HCT116 (cell line): ENCODE data around the gene RASA2. TPM values are rescaled to one million over a fixed set of nuclear protein-coding genes. Genes with fewer than 3 reads are reported as not detected.

Source experiments
- ATAC-seq: fragments of 200-7000 bp; cut with Tn5 transposase; 2 replicates; pipeline ENCODE4 v1.9.1; 2020; ENCODE audit warnings: mild to moderate bottlenecking, moderate library complexity
- BruUV-seq: library from RNA; stranded (reverse); fragments of 400-500 nt; replicated peaks from 2 replicates; lab custom pipeline; 2021; lab: Mats Ljungman, UMichigan
- CTCF ChIA-PET: fragments of 300-600 bp; sonication (Branson Sonifier 250); formaldehyde crosslinking; loops from one replicate; lab custom pipeline; 2021; ENCODE audit warnings: antibody characterized with exemption; lab: Charles Lee
- POLR2A ChIA-PET: fragments of 300-600, 350-600 bp; sonication (Branson Sonifier 250); formaldehyde crosslinking; loops from one replicate; lab custom pipeline; 2021; ENCODE audit warnings: antibody characterized with exemption; lab: Charles Lee
- RAD21 ChIA-PET, 2 experiments: fragments of 300-600 bp; sonication (Branson Sonifier 250); formaldehyde crosslinking; loops; one replicate each; lab custom pipeline; 2023; ENCODE audit warnings: low total read pairs in 2 of 2; ENCODE audit not compliant: uncharacterized antibody in 2 of 2, unreplicated experiment in 2 of 2, low non-redundant PET in 1 of 2; lab: Charles Lee
- DNase-seq: peaks from one replicate; pipeline ENCODE4 v3.0.0-alpha.2; 2010; ENCODE audit warnings: low read depth, low spot score
- H2AFZ ChIP-seq: fragments of 200-600 bp; shearing (Covaris generic), sonication (generic); 2 replicates; pipeline ENCODE4 v1.6.1; 2017; ENCODE audit warnings: low read depth, mixed run types, mixed read lengths, antibody characterized with exemption, low read length; ENCODE audit not compliant: poor library complexity, severe bottlenecking
- H3K27ac ChIP-seq: 2 replicates; pipeline ENCODE4 v1.5.1; 2012; ENCODE audit warnings: low read depth, low read length
- H3K27me3 ChIP-seq: fragments of 200-600 bp; sonication (generic); 2 replicates; pipeline ENCODE4 v1.6.1; 2016; ENCODE audit warnings: mixed run types, low read length, mixed read lengths; ENCODE audit not compliant: insufficient read depth
- H3K36me3 ChIP-seq, 2 experiments: fragments of 200-500 bp in 1 of 2; fragments of 200-600 bp in 1 of 2; sonication (Bioruptor generic) in 1 of 2; sonication (generic) in 1 of 2; 2 replicates each; pipeline versions ENCODE4 v1.5.1 to v1.6.1; 2014 to 2016; ENCODE audit warnings: low read length in 2 of 2, inconsistent platforms in 1 of 2, mixed read lengths in 1 of 2, mixed run types in 1 of 2; ENCODE audit not compliant: insufficient read depth in 2 of 2, control insufficient read depth in 1 of 2
- H3K4me1 ChIP-seq, 2 experiments: fragments of 200-600 bp in 1 of 2; sonication (generic) in 1 of 2; 2 replicates each; pipeline versions ENCODE4 v1.5.1 to v1.6.1; 2012 to 2017; ENCODE audit warnings: low read length in 2 of 2, inconsistent platforms in 1 of 2, mild to moderate bottlenecking in 1 of 2, mixed read lengths in 1 of 2, mixed run types in 1 of 2, moderate library complexity in 1 of 2; ENCODE audit not compliant: insufficient read depth in 2 of 2, control insufficient read depth in 1 of 2
- H3K4me2 ChIP-seq: fragments of 200-600 bp; sonication (generic); 2 replicates; pipeline ENCODE4 v1.6.1; 2017; ENCODE audit warnings: mixed run types, low read length, mixed read lengths
- H3K4me3 ChIP-seq, 2 experiments: fragments of 200-600 bp in 1 of 2; sonication (generic) in 1 of 2; replicated peaks in 1 of 2; 2 replicates each; pipeline ENCODE4 v1.5.1; 2011 to 2016; ENCODE audit warnings: low read length in 2 of 2, control low read depth in 1 of 2, low read depth in 1 of 2, mild to moderate bottlenecking in 1 of 2, mixed read lengths in 1 of 2, mixed run types in 1 of 2
- H3K79me2 ChIP-seq: fragments of 200-600 bp; sonication (generic); 2 replicates; pipeline ENCODE4 v1.6.1; 2017; ENCODE audit warnings: mild to moderate bottlenecking, mixed run types, low read length, moderate library complexity, mixed read lengths; ENCODE audit not compliant: insufficient read depth
- H3K9ac ChIP-seq: fragments of 200-600 bp; sonication (generic); 2 replicates; pipeline ENCODE4 v1.6.1; 2016; ENCODE audit warnings: low read length, mixed read lengths
- H3K9me2 ChIP-seq: fragments of 200-600 bp; sonication (generic), shearing (Covaris generic); 2 replicates; pipeline ENCODE4 v1.6.1; 2017; ENCODE audit warnings: mixed run types, mild to moderate bottlenecking, moderate library complexity; ENCODE audit not compliant: insufficient read depth
- H3K9me3 ChIP-seq, 2 experiments: fragments of 200-500 bp in 1 of 2; fragments of 200-600 bp in 1 of 2; sonication (Bioruptor generic) in 1 of 2; sonication (generic) in 1 of 2; 2 replicates each; pipeline ENCODE4 v1.6.1; 2014 to 2017; ENCODE audit warnings: low read length in 2 of 2, mixed read lengths in 2 of 2, inconsistent platforms in 1 of 2, low read depth in 1 of 2, mild to moderate bottlenecking in 1 of 2, mixed run types in 1 of 2, moderate library complexity in 1 of 2; ENCODE audit not compliant: control insufficient read depth in 1 of 2, insufficient read depth in 1 of 2
- H4K20me1 ChIP-seq: fragments of 200-600 bp; sonication (generic), shearing (Covaris generic); 2 replicates; pipeline ENCODE4 v1.6.1; 2017; ENCODE audit warnings: mixed run types, mild to moderate bottlenecking, moderate library complexity; ENCODE audit not compliant: insufficient read depth
- CBX3 ChIP-seq: IDR thresholded peaks from 2 replicates; pipeline ENCODE4 v1.6.1; 2012; ENCODE audit warnings: low read depth
- CEBPB ChIP-seq: IDR thresholded peaks from 2 replicates; pipeline ENCODE4 v1.6.1; 2012; ENCODE audit warnings: low read depth
- EGR1 ChIP-seq: IDR thresholded peaks from 2 replicates; pipeline ENCODE4 v1.6.1; 2012; ENCODE audit warnings: low read depth
- ELF1 ChIP-seq: IDR thresholded peaks from 2 replicates; pipeline ENCODE4 v1.6.1; 2012; ENCODE audit warnings: low read depth, borderline replicate concordance
- EZH2phosphoT487 ChIP-seq: fragments of 200-600 bp; IDR thresholded peaks from 2 replicates; pipeline ENCODE4 v1.6.1; 2018; ENCODE audit warnings: antibody characterized with exemption, borderline replicate concordance
- FOSL1 ChIP-seq: IDR thresholded peaks from 2 replicates; pipeline ENCODE4 v1.6.1; 2012; ENCODE audit warnings: low read depth
- JUND ChIP-seq: IDR thresholded peaks from 2 replicates; pipeline ENCODE4 v1.6.1; 2012
- POLR2A ChIP-seq: IDR thresholded peaks from 2 replicates; pipeline ENCODE4 v1.7.0; 2011; ENCODE audit warnings: borderline replicate concordance; ENCODE audit not compliant: insufficient read depth, insufficient read length; ENCODE audit errors: extremely low read depth
- REST ChIP-seq: IDR thresholded peaks from 2 replicates; pipeline ENCODE4 v1.6.1; 2012; ENCODE audit warnings: low read depth
- SIN3A ChIP-seq: IDR thresholded peaks from 2 replicates; pipeline ENCODE4 v1.6.1; 2012; ENCODE audit warnings: low read depth
- SRF ChIP-seq: IDR thresholded peaks from 2 replicates; pipeline ENCODE4 v1.6.1; 2012; ENCODE audit warnings: low read depth
- ZFX ChIP-seq: fragments of 450-650 bp; IDR thresholded peaks from 2 replicates; pipeline ENCODE4 v1.6.1; 2017
- ZNF274 ChIP-seq: fragments of 200-500 bp; sonication (Bioruptor generic); IDR thresholded peaks from 2 replicates; pipeline ENCODE4 v1.6.1; 2014; ENCODE audit warnings: mild to moderate bottlenecking, low read depth, low read length, inconsistent platforms
- intact Hi-C: fragments of 100-400 bp; cut with micrococcal nuclease; formaldehyde crosslinking; loops from 2 replicates; pipeline ENCODE4 v1.10.0; 2022
- total RNA-seq: library from RNA; stranded (reverse); gene quantifications from one replicate; pipeline ENCODE4 v1.2.1, GENCODE V29; 2021; ENCODE audit not compliant: unreplicated experiment
- TF ChIP-seq, protein P1 (sequence below): IDR thresholded peaks from 2 replicates; pipeline ENCODE4 v1.6.1; 2011; ENCODE audit warnings: mild to moderate bottlenecking, low read length, moderate library complexity; ENCODE audit not compliant: insufficient replicate concordance; ENCODE audit errors: extremely low read depth

The RASA2 gene
- total RNA-seq, 1 experiment from 2014 or later = 12.8 TPM

DNA sequence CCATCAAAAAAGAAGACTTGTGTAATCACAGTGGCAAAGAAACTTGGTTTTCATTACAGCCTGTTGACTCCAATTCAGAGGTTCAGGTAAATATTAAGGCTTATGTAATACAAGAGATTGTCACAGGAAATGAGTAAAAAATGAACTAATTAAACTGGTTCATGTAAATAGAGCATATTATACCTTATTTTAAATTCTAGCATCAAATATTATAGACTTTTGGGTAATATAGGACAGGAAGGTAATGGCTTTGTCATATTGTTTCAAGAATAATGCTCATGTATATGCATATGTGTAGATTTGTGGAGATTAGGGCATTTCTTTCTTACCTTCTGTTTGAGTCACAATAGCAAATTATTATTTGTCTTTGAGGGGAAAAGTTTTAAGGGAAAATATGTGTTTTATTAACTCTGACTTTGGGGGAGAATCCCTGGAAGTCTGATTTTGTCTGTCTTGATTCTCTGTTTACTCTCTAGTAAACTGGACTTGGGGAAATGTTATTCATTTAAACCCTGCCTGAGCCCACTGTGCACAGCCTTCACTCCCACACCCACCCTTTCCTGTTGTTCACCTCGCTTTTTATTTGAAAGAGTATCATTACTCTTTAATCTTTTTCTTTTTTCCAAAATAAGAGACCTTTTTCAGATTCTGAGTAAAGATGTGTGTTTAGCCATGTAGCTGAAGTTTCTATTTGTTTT lies 43.0 kb downstream of the RASA2 start:
- no peaks in the 10 kb centered on the region for H3K9me3 ChIP-seq
- no peak for DNase-seq
- no peak overlapping the region for H3K9ac ChIP-seq
- no peak for ATAC-seq
- H3K4me1 ChIP-seq = no peaks in the 10 kb centered on the region
- TF ChIP-seq CEBPB (no peak), ZFX (no peak), EGR1 (no peak), ZNF274 (no peak), CBX3 (no peak), SRF (no peak)
- TF ChIP-seq, protein P1, sequence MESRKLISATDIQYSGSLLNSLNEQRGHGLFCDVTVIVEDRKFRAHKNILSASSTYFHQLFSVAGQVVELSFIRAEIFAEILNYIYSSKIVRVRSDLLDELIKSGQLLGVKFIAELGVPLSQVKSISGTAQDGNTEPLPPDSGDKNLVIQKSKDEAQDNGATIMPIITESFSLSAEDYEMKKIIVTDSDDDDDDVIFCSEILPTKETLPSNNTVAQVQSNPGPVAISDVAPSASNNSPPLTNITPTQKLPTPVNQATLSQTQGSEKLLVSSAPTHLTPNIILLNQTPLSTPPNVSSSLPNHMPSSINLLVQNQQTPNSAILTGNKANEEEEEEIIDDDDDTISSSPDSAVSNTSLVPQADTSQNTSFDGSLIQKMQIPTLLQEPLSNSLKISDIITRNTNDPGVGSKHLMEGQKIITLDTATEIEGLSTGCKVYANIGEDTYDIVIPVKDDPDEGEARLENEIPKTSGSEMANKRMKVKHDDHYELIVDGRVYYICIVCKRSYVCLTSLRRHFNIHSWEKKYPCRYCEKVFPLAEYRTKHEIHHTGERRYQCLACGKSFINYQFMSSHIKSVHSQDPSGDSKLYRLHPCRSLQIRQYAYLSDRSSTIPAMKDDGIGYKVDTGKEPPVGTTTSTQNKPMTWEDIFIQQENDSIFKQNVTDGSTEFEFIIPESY = no peak
- H3K27ac ChIP-seq = no peak overlapping the region
- RAD21 ChIA-PET = no interaction called here
- H3K4me2 ChIP-seq = no peak overlapping the region
- no peak overlapping the region for H2AFZ ChIP-seq
- H3K9me2 ChIP-seq = no peaks in the 10 kb centered on the region
- no peak overlapping the region for H3K4me3 ChIP-seq
- BruUV-seq = no TSS peak
- H3K27me3 ChIP-seq = no peaks in the 10 kb centered on the region
- intact Hi-C loops = no loop called here
- no peaks in the 10 kb centered on the region for H3K79me2 ChIP-seq
- H3K36me3 ChIP-seq = no peaks in the 10 kb centered on the region
- CTCF ChIA-PET = no interaction called here
- H4K20me1 ChIP-seq = no peaks in the 10 kb centered on the region
- POLR2A ChIA-PET = no interaction called here

DNA sequence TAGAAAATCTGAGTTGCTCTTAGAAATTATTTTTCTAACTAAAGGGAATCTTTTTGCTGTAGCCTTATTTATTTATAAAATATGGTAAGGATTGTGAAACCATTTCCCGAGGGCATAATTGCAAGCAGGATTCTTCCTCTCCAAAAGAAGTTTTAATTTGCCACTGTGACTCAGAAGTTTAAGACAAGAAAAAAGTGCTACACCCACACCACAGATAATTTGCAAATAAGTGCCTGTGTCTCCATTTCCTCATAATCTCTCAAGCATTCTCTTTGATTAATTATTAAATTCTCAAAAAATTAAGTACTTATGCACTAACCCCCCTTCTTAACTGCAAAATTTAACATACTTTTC lies 43.6 kb downstream of the RASA2 start:
- Histone ChIP-seq H3K36me3 (peaks cover 0 to 3% of the 10 kb centered on the region in 2 experiments; a peak in 1 of 4 replicates), H4K20me1 (no peaks in the 10 kb centered on the region), H3K4me2 (no peak overlapping the region), H3K9me3 (no peaks in the 10 kb centered on the region), H3K9me2 (no peaks in the 10 kb centered on the region), H2AFZ (no peak overlapping the region), H3K9ac (no peak overlapping the region), H3K79me2 (no peaks in the 10 kb centered on the region), H3K27me3 (no peaks in the 10 kb centered on the region), H3K4me3 (no peak overlapping the region), H3K4me1 (no peaks in the 10 kb centered on the region), H3K27ac (no peak overlapping the region)
- DNase-seq = no peak
- ChIA-PET POLR2A (no interaction called here), RAD21 (no interaction called here), CTCF (no interaction called here)
- no peak for ATAC-seq
- no TSS peak for BruUV-seq
- intact Hi-C loops = no loop called here
- TF ChIP-seq EZH2phosphoT487 (no peak), ELF1 (no peak), FOSL1 (no peak), REST (no peak), SIN3A (no peak), SRF (no peak), ZFX (no peak), JUND (no peak), CBX3 (no peak), POLR2A (no peak)
- TF ChIP-seq, protein P1 = no peak
